CD4-positive, alpha-beta T cell (primary cell): Measurements from ENCODE around the gene ERF. TPM values are rescaled to one million over a fixed set of nuclear protein-coding genes. Genes with fewer than 3 reads are reported as not detected.

Experiments used
- ATAC-seq: fragments of 200-7000 bp; cut with Tn5 transposase; one replicate; pipeline ENCODE4 v1.10.0; 2022; ENCODE audit warnings: mild to moderate bottlenecking; ENCODE audit not compliant: poor library complexity
- CTCF ChIA-PET: fragments of 350-600 bp; sonication (Branson Sonifier 250); formaldehyde crosslinking; loops from one replicate; lab custom pipeline; 2021; ENCODE audit warnings: antibody characterized with exemption, inconsistent platforms; lab: Charles Lee
- POLR2A ChIA-PET: fragments of 350-600 bp; sonication (Branson Sonifier 250); formaldehyde crosslinking; loops from one replicate; lab custom pipeline; 2021; ENCODE audit warnings: antibody characterized with exemption, inconsistent platforms; lab: Charles Lee
- DNase-seq, 14 experiments: peaks; one replicate each; pipeline ENCODE4 v3.0.0-alpha.2; 2013 to 2020; ENCODE audit warnings: mixed read lengths in 2 of 14
- H3K27ac ChIP-seq, 2 donors: one replicate each; pipeline versions ENCODE4 v1.5.1 to v1.7.0; 2013; ENCODE audit warnings: low read length in 2 of 2, low read depth in 1 of 2, mild to moderate bottlenecking in 1 of 2
- H3K27me3 ChIP-seq, 2 experiments: 1 replicate in 1 of 2; 2 replicates in 1 of 2; pipeline versions ENCODE4 v1.6.1 to v1.7.0; 2013; ENCODE audit warnings: low read length in 2 of 2, control low read depth in 1 of 2, mild to moderate bottlenecking in 1 of 2, moderate library complexity in 1 of 2; ENCODE audit not compliant: insufficient read depth in 2 of 2, control insufficient read depth in 1 of 2
- H3K36me3 ChIP-seq: one replicate; pipeline ENCODE4 v1.6.1; 2013; ENCODE audit warnings: low read length, control low read depth; ENCODE audit not compliant: insufficient read depth
- H3K4me1 ChIP-seq: one replicate; pipeline ENCODE4 v1.6.1; 2013; ENCODE audit warnings: low read length, control low read depth; ENCODE audit not compliant: insufficient read depth
- H3K4me3 ChIP-seq: one replicate; pipeline ENCODE4 v1.5.1; 2013; ENCODE audit warnings: mild to moderate bottlenecking, low read length, moderate library complexity
- H3K9me3 ChIP-seq, 2 experiments: 1 replicate in 1 of 2; 2 replicates in 1 of 2; pipeline versions ENCODE4 v1.6.1 to v1.7.0; 2013; ENCODE audit warnings: low read length in 2 of 2, mild to moderate bottlenecking in 2 of 2, control low read depth in 1 of 2, moderate library complexity in 1 of 2; ENCODE audit not compliant: control insufficient read depth in 1 of 2, insufficient read depth in 1 of 2
- H3K27ac Mint-ChIP-seq: one replicate; pipeline ENCODE4 v1.8.0; 2020; ENCODE audit warnings: mixed read lengths
- H3K27me3 Mint-ChIP-seq: one replicate; pipeline ENCODE4 v1.8.0; 2021; ENCODE audit warnings: mixed read lengths
- H3K36me3 Mint-ChIP-seq: one replicate; pipeline ENCODE4 v1.8.0; 2021; ENCODE audit warnings: low read depth, mixed read lengths
- H3K4me1 Mint-ChIP-seq: one replicate; pipeline ENCODE4 v1.8.0; 2021; ENCODE audit warnings: low read depth, mixed read lengths
- H3K4me3 Mint-ChIP-seq: one replicate; pipeline ENCODE4 v1.8.0; 2020; ENCODE audit warnings: mild to moderate bottlenecking, mixed read lengths
- H3K9me3 Mint-ChIP-seq: one replicate; pipeline ENCODE4 v1.8.0; 2020; ENCODE audit warnings: mixed read lengths
- CTCF ChIP-seq: fragments of 200-600 bp; IDR thresholded peaks from one replicate; pipeline ENCODE4 v1.8.0; 2022; ENCODE audit warnings: antibody characterized with exemption, mild to moderate bottlenecking
- intact Hi-C, 2 experiments: fragments of 100-400 bp; cut with DNase I in 1 of 2; cut with micrococcal nuclease in 1 of 2; formaldehyde crosslinking; loops; one replicate each; pipeline versions ENCODE4 v1.15.1 to v1.9.0; 2023 to 2025; cut with DNase I, micrococcal nuclease
- total RNA-seq, 174 experiments: library from RNA in 2 of 174; stranded (reverse) in 2 of 174; gene quantifications; one replicate each; pipeline ENCODE4 v1.2.3 and lab custom pipeline; 2021 to 2026

Gene ERF
- total RNA-seq, 2 experiments from 2014 or later, result 105 to 113 TPM

- Mint-ChIP-seq H3K4me3 (peak overlapping the region; percentile 95), H3K9me3 (no peaks in the 10 kb centered on the region), H3K36me3 (peaks cover 10% of the 10 kb centered on the region), H3K4me1 (peaks cover 46% of the 10 kb centered on the region), H3K27me3 (no peaks in the 10 kb centered on the region), H3K27ac (peak overlapping the region; percentile 81)
- H3K36me3 ChIP-seq, result peaks cover 22% of the 10 kb centered on the region
- H3K4me3 ChIP-seq, result no peak overlapping the region
- no peak for TF ChIP-seq CTCF
- ATAC-seq (no peak), DNase-seq (peak in 1 of 14 experiments; percentile 47)
- H3K9me3 ChIP-seq, result no peaks in the 10 kb centered on the region
- intact Hi-C loops, result loop anchor here (1.0 to 2.0 kb wide), 3 partner anchors 9 to 112 kb away; partner anchors contain the start of gene POU2F2 (in 2 of the 2)
- H3K27ac ChIP-seq, result peak overlapping the region; percentile 71 to 95
- peaks cover 44% of the 10 kb centered on the region for H3K4me1 ChIP-seq
- POLR2A ChIA-PET, result interaction anchor here (0.6 to 4.2 kb wide), 13 partner anchors 8 to 112 kb away, joined by 3 to 59 read pairs (median 7); partner anchors contain the start of genes CIC, DEDD2, ERF and ZNF526
- CTCF ChIA-PET, result interaction anchor here (0.6 to 3.3 kb wide), 15 partner anchors 10 to 113 kb away, joined by 3 to 30 read pairs (median 4); partner anchors contain the start of genes POU2F2 and ZNF526
- H3K27me3 ChIP-seq, result no peaks in the 10 kb centered on the region
Observed at GRCh38 chr19:42245231-42245630, 9.7 kb downstream of the ERF start.

- peak overlapping the region; percentile 95 for H3K4me3 Mint-ChIP-seq
- Histone ChIP-seq H3K9me3 (no peaks in the 10 kb centered on the region), H3K4me3 (peak overlapping the region; percentile 83), H3K27ac (peak overlapping the region; percentile 71 to 95), H3K36me3 (peaks cover 24% of the 10 kb centered on the region), H3K27me3 (no peaks in the 10 kb centered on the region), H3K4me1 (peaks cover 50% of the 10 kb centered on the region)
- H3K36me3 Mint-ChIP-seq, result peaks cover 13% of the 10 kb centered on the region
- no peaks in the 10 kb centered on the region for H3K27me3 Mint-ChIP-seq
- peak; percentile 82 to 96 (median 88) for DNase-seq
- CTCF ChIA-PET, result interaction anchor here (0.6 to 3.3 kb wide), 18 partner anchors 9 to 112 kb away, joined by 3 to 30 read pairs (median 4); partner anchors contain the start of genes DEDD2, POU2F2 and ZNF526
- no peaks in the 10 kb centered on the region for H3K9me3 Mint-ChIP-seq
- peak overlapping the region; percentile 81 for H3K27ac Mint-ChIP-seq
- POLR2A ChIA-PET, result interaction anchor here (0.7 to 4.2 kb wide), 16 partner anchors 9 to 385 kb away, joined by 3 to 59 read pairs (median 5); partner anchors contain the start of genes CIC, DEDD2, ERF and PAFAH1B3
- peaks cover 46% of the 10 kb centered on the region for H3K4me1 Mint-ChIP-seq
- peak; percentile 41 for ATAC-seq
- intact Hi-C loops, result loop anchor here (1.0 to 2.0 kb wide), 6 partner anchors 10 to 112 kb away; partner anchors contain the start of genes POU2F2 (in 2 of the 2) and ERF (in 1 of the 2)
- peak; percentile 73 for TF ChIP-seq CTCF
Observed at GRCh38 chr19:42244347-42245220, 10.3 kb downstream of the ERF start.
